ENCODE data around the gene PHETA1.

The PHETA1 gene, protein sequence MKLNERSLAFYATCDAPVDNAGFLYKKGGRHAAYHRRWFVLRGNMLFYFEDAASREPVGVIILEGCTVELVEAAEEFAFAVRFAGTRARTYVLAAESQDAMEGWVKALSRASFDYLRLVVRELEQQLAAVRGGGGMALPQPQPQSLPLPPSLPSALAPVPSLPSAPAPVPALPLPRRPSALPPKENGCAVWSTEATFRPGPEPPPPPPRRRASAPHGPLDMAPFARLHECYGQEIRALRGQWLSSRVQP
- 1.5 to 3.2 (median 2.5) reads per million in 4 donors for total RNA-seq

DNA sequence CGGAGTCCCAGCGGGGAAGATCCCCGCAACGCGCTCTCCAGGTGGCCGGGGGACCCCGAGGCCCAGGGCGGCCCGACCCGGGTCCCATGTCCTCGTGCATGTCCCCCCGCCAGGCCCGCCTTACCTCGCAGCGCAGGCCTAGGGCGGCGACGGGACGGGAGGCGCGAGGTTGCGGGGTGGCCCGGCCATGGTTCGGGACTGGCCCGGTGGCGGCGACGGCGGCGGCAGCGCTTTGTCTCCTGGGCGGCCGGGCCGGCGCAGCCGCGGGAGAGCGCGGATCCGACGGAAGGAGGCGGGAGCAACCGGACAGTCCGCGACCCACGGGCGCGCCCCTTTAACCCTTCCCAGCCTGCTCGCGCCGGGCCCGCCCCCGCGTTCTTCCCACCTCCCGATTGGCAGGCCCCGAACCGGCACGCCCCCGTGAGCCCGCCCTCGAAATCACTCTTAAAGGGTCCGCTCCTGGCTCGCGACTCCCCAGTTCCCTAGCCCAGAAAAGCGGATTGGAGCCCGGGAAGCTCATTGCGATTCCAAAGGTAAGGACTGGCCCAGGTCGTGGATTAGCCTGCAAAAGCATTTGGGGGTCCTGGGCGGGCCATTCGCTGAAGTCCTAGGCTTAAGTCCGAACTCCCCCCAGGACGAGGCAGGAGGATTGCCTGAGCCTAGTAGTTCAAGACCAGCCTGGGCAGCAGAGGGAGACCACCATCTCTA is at the start of gene PHETA1:
TSS of gene PHETA1 (minus strand) at position 308 of the 708 bp plus-strand sequence. CDS start 5,668 bp downstream, outside the sequence.
- peak; percentile 46 to 66 (median 55) for DNase-seq

DNA sequence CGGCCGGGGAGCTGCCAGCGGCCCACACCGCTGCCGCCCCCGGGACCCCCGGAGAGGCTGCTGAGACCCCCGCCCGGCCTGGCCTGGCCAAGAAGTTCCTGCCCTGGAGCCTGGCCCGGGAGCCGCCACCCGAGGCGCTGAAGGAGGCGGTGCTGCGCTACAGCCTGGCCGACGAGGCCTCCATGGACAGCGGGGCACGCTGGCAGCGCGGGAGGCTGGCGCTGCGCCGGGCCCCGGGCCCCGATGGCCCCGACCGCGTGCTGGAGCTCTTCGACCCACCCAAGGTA is 49.6 kb upstream of the PHETA1 start:
- DNase-seq = no peak

DNA sequence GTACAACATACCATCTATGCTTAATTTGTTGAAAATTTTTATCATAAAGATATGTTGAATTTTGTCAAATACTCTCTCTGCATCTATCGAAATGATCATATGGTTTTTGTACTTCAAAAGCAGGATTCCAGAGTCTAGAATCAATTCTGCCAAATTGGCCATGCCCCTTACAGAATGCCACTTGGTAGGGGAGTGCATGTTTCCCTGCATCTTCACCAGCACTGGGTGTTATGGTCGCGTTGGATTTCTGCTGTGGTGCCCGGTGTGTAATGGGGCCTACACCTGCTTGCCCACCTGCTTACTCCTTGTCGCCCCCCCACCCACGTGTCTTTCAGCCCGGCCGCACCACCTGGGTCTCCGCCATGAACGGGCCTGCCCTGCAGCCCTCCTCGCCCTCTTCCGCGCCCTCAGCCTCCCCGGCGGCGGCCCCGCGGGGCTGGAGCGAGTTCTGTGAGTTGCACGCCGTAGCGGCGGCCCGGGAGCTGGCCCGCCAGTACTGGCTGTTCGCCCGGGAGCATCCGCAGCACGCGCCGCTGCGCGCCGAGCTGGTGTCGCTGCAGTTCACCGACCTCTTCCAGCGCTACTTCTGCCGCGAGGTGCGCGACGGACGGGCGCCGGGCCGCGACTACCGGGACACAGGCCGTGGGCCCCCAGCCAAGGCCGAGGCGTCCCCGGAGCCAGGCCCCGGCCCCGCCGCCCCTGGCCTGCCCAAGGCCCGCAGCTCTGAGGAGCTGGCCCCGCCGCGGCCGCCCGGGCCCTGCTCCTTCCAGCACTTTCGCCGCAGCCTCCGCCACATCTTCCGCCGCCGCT is 49.1 kb upstream of the PHETA1 start:
- DNase-seq = no peak

DNA sequence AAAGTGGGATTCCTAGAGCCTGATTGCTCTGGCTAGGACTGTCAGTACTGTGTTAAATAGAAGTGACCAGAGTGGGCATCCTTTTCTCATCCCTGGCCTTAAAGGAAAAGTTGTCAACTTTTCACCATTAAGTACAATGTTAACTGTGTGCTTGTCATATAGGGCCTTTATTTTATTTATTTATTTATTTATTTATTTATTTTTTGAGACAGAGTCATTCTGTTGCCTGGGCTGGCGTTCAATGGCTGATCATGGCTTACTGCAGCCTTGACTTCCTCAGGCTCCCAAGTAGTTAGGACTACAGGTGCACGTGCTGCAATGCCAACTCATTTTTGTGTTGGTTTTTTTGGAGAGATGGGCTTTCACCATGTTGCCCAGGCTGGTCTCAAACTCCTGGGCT is 48.4 kb upstream of the PHETA1 start:
- no peak for DNase-seq

DNA sequence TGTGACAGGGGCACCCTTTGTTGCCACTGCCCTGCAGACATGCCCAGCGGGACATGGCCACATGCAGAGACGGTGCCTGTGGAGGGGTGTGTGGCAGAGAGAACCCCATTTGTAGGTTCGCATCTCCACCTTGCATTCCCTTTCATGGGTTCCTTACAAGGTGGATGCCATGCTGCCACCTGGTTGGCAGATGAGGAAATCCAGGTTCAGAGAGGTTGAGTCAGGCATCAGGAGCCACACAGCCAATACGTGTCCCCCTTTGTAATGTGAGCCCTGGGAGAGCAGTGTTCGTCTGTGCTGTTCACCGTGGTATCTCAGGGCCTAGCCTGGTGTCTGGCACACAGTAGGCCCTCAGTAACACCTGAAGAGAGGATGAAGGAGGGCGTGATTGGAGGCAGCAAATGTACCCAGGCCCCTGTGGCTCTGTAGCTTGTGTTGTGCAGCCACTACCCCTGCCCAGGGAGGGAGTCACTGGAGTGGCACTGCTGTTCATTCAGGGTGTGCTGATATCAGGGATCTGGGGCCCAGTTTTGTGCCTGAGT is 45.9 kb upstream of the PHETA1 start:
- no peak for DNase-seq

DNA sequence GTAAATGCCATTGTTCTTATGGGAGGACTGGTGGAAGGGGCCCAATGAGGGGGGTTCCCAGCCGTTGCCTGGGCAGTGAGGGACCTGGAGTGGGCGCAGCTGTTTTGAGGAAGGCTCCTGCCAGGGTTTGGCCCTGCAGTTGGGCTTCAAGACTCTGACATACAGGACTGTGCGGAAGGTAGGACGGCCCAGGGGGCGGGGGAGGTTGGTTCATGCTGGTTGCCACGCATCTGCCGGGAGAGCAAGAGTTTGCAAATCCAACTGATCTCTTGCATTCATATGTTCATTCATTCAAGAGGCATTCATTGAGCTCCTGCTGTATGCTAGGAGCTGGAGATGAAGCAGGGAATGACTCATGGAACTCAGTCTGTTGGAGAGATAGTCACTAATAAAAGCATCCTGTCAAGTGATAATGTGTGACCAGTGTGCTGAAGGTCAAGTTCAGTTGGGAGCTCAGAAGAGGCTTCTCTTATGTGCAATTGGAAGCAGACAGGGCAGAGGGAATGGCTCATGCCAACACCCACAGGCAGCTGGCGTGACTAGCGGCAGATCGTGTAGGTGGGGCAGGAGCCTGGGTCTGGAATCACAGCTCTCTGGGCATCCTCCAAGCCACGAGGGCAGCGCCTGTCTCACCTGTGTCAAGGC is 44.7 kb upstream of the PHETA1 start:
- DNase-seq = no peak

DNA sequence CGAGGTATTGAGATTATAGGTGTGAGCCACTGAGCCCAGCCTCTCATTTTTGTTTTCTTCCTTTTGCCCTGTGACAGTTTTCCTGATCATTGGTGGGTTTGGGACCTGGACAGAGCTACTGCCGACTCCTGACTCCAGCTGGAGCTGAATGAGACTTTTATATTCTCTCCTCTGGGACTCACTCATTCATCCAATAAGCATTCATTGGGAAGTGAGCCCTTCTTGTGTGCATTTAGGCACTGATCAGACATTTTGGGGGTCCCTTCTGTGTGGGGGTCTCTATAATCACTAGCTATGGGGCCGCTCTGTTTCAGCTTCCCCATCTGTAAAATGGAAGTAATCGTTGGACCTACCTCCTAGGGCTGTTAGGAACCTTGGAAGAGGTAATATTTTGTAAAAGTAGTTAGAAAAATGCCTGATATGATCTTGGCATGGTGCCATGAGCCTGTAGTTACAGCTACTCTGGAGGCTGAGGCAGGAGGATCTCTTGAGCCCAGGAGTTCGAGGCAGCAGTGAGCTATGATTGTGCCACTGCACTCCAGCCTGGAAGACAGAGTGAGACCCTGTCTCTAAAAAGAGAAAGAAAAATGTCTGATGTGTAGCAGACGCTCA is 44.0 kb upstream of the PHETA1 start:
- DNase-seq = no peak

DNA sequence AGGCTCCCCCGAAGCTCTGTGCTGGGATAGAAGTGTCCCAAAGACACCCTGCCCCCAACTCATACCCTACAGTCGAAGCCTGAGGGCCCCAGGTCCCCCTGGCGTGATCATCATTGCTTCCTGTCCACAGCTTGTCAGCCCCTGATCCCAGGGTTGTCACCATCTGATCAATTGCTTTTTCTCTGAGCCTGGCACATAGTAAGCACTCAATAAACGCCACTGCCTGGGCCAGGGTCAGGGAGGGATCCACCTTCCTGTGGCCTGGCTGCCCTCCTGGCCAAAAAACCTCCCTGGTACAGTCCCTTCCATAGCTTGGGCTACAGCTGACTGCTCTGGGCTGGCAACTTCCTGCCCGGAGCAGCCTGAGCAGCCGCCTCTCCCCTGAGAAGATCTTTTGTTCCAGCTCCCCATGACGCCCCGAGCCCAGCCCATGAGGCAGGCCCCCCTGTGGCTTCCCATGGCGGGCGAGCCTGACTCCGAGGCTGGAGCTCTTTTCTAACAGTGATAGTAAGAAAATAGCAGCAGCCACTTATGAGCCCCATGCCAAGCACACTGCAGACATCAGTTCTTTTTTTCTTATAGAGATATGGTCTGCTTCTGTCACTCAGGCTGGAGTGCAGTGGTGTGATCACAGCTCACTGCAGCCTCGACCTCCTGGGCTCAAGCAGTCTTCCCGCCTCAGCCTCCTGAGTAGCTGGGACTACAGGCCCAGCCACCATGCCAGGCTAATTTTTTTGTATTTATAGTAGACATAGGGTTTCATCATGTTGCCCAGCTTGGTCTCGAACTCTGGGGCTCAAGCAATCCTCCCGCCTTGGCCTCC is 43.3 kb upstream of the PHETA1 start:
- DNase-seq = no peak

DNA sequence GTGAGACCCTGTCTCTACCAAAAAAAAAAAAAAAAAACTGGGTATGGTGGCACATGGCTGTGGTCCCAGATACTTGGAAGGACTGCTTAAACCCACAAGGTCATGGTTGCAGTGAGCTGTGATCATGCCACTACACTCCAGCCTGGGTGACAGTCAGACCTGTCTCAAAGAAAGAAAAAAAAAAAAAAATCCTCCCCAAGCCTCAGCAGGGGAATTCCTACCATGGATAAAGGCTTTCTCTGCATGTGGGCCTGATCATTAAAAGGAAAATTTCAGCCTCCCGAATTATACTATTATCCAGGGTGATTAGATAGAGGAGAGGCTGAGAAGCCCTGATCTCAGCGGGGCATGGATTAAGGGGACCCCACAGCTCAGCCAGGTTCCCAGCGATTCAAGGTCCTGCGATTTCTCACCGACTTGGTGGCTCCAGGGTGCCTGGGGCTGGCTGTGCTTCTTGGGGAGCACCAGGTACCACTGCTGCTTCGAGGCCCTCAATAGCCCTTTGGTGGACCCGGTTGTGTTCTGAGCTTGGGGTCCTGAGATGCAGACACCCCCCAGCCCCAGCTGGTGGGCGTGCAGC is 42.4 kb upstream of the PHETA1 start:
- DNase-seq = no peak

DNA sequence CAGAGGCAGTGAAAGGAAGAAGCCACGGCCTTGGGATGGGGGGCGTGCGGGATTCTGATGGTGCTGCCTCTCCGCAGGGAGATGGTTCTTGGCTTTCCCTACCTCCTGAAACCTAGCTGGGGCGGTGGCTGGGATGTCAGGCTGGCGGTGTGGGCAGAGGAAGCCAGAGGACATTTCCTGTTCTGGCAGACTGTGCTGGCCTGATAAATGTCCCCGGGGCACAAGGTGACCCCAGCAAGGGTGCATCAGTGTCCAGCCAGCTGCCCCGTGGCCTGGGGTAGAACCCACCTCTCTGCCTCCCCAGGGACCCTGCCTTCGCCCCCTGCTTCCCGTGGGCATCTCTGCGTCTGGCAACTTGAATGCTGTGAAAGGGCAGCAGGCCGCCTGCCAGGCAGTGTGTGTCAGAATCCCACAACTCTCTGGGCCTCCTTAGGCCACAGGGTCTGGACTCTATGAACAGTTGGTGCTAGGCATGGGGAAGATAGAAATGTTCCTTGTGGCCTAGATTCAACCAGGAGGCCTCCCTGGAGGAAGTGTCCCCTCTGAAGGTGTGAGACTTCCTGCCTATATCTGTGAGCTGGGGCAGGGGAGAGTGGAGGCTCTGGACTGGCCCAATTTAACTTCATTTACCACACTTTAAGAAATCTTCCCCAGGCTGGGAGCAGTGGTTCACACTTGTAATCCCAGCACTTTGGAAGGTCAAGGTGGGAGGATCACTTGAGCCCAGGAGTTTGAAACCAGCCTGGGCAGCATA is 41.7 kb upstream of the PHETA1 start:
- DNase-seq = no peak

DNA sequence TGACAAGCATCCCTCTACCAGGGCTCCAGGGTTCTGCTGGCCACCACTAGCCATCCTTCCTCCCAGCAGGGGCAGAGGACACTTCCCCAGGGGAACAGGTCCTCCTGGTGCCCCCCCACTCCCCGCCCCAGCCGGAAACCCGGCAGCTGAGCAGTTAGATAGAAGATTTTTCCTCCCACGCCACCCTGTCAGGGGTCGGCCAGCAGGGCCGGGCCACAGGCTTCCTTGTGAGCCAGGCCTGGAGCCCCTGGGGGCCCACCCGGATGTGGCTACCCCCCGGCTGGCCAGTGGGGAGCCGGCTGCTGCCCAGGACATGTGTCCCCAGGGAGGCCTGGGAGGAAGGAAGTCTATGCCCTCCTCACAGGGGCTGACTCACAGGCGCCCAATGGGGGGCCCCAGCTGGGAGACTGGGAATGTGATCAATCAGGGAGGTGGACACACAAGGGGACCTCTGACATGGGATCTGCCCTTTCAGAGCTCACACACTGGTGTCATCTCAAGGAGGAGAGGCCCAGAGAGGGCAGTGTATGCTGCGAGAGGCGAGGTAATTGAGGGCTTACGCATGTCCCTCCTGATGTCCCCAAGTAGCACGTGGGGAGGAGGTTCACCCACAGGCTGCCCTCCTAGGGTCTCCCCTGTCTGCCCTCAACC is 41.0 kb upstream of the PHETA1 start:
- peak in 2 of 5 donors; percentile 37 to 40 for DNase-seq

DNA sequence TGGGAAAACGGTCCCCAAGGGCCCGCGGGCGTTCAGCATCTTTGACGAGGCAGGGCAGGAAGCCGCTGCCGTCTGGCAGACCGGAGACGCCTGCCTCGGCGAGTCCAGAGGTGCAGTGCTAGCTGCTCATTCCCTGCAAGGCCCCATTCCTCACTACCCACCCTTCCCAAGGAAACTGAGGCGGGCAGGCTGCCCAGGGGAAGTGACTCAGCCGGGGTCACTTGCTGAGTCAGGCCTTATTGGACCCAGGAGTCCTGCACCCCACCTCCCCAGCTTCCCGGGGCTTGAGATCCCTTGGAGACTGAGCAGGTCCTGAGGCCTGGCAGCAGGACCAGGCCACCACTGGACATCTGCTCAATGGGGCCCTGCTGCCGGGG is 40.5 kb upstream of the PHETA1 start:
- no peak for DNase-seq

DNA sequence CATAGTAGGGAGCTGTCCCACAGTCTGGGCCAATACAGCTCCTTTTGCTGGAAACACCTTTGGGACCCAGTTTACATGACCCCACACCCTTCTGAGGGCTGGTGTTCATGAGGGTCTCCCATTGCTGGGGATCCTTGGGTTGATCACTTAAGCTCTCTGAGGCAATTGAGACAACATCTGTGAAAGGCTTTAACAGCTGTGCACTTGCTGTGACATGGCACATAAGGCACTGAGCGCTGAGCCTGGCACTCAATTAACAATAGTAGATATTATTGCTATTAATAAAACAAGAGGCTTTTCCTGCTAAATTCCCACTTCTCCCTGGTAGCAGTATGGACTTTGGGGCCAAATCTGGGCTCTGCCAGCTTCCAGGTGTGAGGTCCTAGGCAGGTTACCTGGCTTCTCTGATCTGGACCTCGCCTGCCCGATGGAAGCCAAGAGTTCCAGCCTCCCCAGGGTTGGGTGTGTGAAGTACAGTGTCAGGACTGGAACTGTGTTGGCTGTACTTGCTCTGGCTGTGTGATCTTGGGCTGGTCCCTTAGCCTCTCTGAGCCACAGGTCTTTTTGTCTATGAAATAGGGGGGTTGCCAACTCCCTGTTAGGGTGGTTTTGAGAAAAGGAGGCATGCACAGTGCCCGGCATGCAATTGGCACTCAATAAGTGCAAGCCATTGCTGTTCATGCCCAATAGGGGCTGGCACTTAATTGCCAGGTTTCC is 39.9 kb upstream of the PHETA1 start:
- DNase-seq = no peak

DNA sequence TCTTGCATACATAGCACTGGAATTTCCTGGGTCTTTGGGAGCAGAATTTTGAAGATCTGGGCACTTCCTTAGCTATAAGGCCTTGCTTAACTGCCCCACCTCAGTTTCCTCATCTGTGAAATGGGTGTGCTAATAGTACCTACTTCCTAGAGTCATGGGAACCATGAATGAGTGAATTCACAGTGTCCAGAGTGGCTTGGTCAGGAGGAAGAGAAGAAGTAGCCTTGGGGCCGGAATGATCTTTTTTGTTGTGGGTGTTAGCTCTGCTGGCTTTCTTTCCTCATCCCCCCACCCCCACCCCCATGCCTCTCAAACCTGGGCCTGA is 39.2 kb upstream of the PHETA1 start:
- no peak for DNase-seq

DNA sequence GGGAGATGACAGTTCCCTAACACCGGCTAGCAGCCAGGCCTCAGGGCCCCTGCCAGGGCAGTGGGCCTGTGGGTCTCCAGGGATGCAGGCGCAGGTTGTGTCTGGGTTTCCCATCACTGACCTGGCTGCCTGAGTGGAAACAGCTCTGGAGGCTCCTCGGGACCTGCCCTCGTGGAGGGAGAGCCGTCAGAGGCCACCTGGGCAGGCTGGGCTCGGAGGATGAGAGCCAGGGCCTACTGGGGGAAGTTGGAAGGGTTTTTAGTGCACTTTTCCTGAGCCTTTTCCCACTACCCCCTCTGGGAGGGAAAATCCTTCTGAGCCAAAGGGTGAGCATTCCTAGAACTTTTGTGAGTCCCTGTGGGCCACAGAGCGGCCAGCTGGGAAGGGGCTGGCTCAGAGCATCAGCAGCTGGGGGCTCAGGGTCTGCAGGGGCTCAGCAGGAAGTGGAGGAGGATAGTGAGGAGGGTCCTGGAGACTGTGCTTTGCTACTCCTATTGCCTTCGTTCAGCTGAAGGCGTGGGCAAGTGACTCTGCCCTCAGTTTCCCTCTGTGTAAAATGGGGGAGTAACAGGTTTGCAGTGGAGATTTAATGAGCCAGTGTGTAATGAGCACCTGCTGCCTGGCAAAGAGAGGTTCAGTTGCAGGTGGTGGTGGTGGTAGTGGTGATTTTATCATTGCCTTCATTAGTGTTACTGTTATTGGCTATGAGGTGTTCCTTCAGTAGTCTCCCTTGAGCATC is 38.7 kb upstream of the PHETA1 start:
- DNase-seq = no peak

DNA sequence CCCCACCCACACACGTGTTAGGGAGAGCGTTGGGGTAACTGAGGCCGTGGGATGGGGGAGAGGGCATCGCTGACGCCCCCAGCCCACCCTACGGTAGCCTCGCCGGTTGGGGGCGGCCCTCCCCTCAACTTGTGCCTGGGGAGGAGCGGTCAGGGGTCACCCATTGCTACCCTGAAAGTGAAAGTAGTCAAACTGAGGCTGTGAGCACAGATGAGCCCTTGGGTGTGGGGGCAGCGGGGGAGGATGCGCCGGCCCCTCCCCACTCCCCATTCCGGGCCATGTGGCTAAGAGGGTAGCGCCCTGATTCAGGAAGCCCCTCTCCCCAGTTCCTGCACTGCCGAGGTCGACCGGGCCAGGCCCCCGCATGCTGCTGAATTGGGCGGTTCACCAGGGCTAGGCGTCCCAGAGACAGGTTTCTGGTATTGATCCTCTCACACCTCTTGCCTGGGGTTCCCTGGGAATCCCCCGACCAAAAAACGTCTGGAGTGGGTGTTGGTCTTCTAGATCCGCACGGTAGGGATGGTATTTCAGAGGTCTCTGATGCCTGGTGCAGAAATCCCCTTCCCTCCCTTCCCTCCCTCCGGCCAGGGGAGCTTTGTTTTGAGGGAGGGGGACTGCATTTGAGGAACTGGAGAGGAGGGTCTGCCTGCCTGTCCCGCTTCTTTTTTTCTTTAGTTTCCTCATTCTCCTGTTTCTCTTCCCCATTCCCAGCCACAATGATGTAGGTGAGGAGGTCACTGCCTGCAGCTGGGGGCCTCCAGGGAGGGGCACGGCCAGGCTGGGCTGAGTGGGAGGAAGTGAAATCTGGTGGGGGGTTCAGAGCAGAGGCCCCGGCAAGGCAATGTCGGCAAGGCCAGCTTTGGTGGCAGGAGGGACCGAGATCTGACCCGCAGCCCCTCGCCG is 37.8 kb upstream of the PHETA1 start:
- peak; percentile 37 to 55 (median 45) for DNase-seq

DNA sequence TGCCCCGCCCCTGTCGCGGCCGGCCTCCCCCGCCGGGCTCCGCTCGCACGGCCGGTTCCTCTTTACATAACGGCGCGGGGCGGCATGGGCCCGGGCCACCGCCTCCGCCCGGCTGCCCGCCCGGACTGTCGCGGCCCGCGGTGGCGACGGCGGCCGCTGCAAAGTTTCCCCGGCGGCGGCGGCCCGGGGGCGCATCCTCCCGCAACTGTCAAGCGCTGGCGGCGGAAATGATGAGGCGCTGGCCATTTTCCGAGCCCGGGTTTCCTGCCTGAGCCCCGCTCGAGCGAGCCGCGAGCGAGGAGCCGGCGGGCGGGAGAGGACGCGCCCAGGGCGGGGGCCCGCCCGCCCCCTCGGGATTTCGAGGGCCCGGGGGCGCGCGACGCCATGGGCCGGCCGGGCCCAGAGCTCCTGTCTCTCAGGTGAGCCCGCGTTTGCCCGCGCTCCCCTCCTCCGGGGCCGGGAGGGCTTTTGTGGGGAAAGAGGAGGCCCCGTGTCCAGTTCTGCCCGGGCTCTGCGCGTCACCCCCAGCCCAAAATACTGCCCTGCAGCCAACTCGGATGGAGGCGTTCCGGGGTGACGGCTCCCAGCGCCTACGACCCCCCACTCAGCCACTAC is 37.1 kb upstream of the PHETA1 start, which contains the start of gene SH2B3:
TSS of gene SH2B3 (plus strand) at position 65 of the 615 bp plus-strand sequence. CDS start 12,223 bp downstream, outside the sequence.
- peak in 3 of 5 donors; percentile 74 to 77 (median 75) for DNase-seq

Data from T-helper 1 cell (primary cell).